HL-60/S4 treated with phorbol 12-myristate 13-acetate at 8.2 ng/mL for 4 days and 3 days (cell line): Measurements from ENCODE around the gene CEACAM19.
"Not testable (repeated sequence)": the region's sequence is repeated elsewhere in the genome, so short reads cannot be mapped to it uniquely, and the experiment has no call there.

Experiments used
- in situ Hi-C: fragments of 300-500 bp; cut with MboI; formaldehyde crosslinking; loops from 2 replicates; pipeline ENCODE4 v1.15.0; 2022; ENCODE audit warnings: low sequenced_read_pairs

CEACAM19 gene

DNA sequence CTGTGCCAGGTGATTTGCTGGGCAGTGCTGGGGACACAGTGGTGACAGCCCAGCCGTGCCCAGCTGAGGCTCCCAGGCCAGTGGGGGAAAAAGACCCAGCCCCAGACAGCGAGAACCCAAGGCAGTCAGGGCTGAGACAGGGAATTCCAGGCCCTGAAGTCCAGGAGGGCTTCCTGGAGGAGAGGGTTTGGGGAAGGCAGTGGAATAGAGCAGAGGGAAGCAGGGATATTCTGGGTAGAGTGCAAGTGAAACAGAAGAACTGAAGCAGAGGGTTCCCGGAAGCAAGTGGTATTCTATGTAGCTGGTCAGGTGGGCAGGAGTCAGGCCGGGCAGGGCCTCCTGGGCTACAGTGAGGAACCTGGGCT, 26.4 kb downstream of the CEACAM19 start:
- in situ Hi-C loops, result no loop called here

DNA sequence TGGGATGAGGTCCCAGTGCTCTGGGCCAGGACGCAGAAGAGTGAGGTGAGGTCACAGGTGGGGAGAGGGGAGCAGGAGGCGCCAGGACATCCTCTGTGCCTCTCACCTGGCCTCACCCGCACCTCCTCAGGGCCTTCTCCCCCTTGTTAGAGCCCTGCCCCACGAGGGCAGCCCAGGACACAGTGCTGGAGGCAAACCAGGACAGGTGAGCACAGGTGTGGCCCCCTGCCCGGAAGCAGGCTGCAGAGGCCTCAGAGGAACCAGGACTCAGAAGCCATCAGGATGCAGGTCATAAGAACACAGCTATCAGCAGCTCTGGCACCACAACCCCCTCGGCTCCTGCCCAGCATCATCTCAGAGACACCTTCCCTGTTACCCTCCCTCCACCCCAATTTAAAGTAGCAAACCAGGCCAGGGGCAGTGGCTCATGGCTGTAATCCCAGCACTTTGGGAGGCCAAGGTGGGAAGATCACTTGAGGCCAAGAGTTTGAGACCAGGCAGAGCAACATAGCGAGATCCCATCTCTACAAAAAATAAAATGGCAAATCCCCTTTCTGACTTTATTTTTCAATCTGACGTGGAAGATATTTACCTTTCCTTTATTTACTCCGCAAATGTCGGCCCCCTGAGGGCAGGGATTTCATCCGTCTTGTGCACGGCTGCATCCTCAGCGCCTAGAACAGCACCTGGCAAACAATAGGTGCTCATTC, 27.4 kb downstream of the CEACAM19 start, which contains the start of gene CEACAM16:
TSS of gene CEACAM16 (plus strand) at position 660 of the 710 bp plus-strand sequence. CDS start 2,306 bp downstream, outside the sequence.
- in situ Hi-C loops, result no loop called here

DNA sequence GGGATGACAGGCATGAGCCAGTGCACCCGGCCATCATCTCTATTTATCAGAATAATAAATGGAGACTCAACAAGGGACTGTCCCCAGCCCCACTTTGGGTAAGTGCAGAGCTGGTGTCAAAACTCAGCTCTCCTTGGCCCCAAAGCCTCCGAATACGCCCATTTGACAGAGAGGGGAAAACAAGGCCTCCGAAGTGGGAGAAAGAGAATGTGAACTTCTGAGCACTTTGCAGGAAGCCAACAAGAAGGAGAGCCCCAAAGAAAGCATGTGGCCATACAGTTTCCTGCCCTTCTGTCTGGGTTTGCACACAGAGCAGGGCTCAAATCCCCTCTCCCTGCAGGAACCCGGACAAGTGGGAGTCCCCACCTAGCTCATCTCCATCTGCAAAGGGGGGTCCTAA, 29.3 kb downstream of the CEACAM19 start:
- in situ Hi-C loops, result no loop called here

DNA sequence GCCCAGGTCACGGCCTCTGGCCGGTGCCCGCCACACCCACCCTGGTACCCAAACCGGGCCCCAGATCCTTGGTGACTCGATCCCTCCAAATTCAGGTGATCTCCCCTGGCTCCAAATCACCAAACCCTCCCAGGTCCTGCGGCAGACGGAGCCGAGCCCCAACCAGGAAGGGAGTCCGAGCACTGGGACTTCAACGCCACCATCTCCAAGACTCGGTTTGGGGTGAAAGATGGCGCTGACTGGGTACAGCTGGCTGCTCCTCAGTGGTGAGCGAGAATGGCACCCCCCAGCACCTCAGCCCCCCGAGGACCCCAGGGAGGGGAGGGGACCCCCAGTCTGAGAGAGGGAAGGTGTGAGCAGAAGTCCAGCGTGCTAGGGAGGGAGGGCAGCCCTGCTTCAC, 29.9 kb downstream of the CEACAM19 start:
- in situ Hi-C loops, result no loop called here

DNA sequence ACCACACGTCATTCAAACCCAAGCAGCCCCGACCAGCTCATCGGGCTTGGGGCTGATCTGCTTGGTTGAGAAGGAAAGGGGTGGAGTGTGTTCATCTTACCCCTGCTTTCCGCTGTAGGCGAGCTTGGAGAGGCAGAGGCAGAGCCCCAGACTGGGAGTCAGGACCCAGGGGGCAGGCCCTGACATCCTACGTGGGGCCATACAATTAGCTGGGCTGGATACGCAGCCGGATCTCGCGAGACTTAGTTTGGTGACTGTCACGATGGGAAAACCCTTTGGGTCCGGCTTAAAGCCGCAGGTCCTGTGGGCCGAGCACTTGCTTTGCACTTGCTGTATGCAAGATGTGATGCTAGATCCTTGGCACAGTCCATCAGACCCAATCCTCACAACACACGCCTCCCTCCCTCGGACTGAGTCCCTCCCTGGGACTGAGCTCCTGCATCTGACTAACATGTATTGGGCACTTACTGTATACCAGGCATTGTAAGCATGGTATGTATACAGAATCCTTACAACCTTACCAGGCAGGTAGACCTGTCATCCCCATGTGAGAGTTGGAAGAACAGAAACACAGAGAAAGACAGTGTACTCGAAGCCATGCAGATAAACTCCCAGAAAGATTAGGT, 31.4 kb downstream of the CEACAM19 start:
- in situ Hi-C loops, result no loop called here

DNA sequence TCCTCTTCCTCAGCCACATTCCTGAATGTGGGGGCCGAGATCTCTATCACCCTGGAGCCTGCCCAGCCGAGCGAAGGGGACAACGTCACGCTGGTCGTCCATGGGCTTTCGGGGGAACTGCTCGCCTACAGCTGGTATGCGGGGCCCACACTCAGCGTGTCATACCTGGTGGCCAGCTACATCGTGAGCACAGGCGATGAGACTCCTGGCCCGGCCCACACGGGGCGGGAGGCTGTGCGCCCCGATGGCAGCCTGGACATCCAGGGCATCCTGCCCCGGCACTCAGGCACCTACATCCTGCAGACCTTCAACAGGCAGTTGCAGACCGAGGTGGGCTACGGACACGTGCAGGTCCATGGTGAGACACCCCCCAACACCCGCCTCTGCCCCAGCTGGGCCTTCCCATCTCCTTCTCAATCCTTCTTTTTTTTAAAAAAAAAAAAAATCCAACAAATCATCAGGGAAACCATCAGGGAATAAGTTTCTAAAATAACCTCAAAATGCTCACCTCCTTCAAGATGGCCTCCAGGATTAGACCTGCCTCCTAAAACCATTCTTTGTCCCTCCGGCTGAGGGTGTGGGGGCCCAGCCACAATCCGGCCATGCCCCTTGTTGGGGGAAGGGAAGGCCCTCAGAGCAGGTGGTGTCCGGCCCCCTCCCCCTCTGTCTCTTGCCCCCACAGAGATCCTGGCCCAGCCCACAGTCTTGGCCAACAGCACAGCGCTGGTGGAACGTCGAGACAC, 32.2 kb downstream of the CEACAM19 start:
- in situ Hi-C loops, result no loop called here

DNA sequence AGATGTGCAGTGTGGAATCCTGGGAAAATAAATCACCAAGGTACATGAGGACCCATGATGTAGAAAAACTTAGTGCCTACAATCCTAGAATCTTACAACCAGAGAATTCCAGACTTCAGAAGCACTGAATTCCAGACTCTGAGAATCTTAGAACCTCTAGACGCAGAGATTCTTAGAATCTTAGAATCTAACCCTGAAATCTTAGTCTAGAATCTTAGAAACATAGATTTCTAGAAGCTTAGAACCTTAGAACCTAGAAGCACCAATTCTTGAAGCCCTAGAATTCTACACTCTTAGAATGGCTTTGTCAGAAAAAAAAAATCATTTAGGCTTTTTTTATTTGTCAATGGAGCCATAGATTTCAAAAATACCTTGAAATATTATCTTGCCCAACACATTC, 33.7 kb downstream of the CEACAM19 start:
- in situ Hi-C loops, result no loop called here

DNA sequence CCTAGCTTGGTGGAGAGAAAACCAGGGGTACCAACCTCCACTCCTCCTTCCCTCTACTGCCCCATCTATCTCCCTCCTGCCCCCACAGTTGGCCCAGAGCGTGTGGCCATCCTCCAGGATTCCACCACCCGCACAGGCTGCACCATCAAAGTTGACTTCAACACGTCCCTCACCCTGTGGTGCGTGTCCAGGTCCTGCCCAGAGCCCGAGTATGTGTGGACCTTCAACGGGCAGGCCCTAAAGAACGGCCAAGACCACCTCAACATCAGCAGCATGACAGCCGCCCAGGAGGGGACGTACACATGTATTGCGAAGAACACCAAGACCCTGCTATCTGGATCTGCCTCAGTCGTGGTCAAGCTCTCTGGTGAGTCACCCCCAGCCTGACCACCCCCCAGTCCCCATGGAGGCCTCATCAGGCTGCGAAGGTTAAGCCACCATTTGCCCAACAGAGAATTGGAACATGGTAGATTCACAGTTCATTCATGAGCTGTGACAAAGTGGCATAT, 34.3 kb downstream of the CEACAM19 start:
- in situ Hi-C loops, result no loop called here

DNA sequence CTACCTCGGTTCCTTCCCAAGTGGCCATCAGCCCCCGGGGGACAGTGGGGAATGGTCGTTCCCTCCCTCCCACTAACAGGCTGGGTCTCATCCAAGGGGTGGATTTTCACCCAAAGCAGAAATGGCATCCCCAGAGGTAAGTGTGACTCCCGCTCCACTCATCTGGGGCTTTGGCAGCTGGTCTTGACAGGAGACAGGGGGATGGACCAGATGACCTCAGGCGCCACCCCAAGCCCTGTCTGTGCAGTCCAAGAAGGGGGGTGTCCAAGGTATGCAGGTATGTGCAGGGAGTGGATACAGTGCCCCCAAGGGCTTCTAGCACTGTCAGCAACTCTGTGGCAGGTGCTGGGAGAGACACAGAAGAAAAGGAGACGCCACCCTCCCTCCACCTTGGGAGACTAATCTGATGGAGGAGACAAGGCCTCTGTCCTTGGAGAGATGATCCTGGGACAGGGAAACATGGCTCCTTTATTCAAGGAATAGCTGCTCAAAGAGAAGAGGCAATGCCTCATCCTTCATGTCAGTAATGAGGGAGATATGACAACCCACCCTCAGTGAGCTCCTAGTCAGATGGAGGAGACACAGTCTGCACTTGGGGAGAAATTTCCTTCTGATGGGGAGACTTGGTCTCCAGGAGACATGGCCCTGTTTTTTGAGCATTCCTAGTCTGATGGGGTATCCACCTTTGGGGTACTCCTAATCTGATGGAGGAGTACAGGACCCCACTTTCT, 35.4 kb downstream of the CEACAM19 start:
- in situ Hi-C loops, result no loop called here

DNA sequence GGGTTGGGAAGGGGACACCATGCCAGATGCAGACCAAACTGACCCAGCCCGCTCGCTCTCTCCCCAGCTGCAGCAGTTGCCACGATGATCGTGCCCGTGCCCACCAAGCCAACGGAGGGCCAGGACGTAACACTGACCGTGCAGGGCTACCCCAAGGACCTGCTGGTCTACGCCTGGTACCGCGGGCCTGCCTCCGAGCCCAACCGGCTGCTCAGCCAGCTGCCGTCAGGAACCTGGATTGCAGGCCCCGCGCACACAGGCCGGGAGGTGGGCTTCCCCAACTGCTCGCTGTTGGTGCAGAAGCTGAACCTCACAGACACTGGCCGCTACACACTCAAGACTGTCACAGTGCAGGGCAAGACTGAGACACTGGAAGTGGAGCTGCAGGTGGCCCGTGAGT, 36.5 kb downstream of the CEACAM19 start:
- in situ Hi-C loops, result no loop called here

DNA sequence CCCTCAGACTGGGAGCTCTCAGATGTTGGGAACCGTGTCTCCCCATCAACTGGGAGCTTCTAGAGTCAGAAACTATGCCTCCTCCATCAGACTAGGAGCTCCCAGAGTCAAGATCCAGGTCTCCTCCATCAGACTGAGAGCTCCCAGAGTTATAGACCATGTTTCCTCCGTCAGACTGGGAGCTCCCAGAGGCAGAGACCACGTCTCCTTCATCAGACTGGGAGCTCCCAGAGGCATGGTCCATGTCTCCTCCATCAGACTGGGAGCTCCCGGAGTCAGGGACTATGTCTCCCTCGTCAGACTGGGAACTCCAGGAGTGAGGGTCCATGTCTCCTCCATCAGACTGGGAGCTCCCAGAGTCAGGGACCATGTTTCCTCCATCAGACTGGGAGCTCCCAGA, 37.7 kb downstream of the CEACAM19 start:
- in situ Hi-C loops, result no loop called here

DNA sequence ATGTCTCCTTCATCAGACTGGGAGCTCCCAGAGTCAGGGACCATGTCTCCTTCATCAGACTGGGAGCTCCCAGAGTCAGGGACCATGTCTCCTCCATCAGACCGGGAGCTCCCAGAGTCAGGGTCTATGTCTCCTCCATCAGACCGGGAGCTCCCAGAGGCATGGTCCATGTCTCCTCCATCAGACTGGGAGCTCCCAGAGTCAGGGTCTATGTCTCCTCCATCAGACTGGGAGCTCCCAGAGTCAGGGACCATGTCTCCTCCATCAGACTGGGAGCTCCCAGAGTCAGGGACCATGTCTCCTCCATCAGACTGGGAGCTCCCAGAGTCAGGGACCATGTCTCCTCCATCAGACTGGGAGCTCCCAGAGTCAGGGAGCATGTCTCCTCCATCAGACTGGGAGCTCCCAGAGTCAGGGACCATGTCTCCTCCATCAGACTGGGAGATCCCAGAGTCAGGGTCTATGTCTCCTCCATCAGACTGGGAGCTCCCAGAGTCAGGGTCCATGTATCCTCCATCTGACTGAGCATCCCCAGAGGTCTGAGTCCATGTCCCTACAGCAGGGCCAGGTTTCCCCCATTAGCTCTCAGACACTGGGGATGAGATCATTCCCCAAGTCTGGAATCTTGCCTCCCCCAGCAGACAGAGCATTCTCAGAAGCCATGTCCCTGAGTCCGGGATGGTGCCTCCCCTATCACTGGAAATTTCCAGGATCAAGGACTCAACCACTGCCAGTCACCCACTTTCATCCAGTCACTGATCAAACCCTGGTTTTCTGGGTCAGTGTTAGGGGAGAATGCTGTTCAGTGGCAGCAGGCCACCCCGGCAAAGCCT, 38.4 kb downstream of the CEACAM19 start:
- in situ Hi-C loops, result not testable (repeated sequence)

DNA sequence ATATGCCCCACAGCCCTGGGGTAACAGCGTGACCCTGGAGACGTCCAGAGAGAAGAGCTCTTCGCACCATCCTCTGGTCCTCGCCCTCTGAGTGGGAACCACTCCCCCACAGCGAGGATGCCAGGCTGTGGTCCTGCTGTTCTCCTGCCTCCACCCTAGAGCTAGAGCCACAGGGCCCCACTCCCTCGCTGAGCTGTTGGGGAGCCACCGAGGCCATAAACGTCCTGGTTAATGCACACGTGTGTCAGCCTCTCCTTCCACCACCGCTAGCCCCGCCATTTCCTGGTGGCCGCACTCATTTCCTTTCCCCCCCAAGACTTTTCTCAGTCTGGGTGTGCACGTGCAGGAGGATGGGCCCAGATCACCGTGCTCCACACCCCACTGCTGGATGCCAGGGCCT, 39.2 kb downstream of the CEACAM19 start:
- in situ Hi-C loops, result no loop called here

DNA sequence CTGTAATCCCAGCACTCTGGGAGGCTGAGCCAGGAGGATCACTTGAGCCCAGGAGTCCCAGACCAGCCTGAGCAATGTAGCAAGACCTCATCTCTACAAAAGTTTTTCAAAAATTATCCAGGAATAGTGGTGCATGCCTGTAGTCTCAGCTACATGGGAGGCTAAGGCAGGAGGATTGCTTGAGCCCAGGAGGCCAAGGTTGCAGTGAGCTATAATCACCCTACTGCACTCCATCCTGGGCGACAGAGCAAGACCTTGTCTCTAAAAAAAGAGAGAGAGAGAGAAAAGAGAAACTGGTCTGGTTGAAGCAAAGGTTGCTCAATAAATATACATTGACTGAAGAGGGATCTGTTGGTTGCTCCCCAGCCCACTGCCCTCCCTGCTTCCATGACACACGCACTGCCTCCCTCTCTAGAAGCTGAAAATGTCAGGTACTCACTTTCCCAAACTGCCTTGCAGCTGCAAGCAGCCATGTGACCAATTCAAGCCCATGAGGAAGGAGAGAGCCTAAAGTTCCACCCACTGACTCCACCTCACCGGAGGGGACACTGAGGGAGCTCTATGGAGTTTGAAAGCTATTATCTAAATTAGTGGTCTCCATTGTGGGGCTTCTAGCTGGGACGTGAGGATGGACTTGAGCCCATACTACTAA, 41.7 kb downstream of the CEACAM19 start:
- in situ Hi-C loops, result no loop called here

DNA sequence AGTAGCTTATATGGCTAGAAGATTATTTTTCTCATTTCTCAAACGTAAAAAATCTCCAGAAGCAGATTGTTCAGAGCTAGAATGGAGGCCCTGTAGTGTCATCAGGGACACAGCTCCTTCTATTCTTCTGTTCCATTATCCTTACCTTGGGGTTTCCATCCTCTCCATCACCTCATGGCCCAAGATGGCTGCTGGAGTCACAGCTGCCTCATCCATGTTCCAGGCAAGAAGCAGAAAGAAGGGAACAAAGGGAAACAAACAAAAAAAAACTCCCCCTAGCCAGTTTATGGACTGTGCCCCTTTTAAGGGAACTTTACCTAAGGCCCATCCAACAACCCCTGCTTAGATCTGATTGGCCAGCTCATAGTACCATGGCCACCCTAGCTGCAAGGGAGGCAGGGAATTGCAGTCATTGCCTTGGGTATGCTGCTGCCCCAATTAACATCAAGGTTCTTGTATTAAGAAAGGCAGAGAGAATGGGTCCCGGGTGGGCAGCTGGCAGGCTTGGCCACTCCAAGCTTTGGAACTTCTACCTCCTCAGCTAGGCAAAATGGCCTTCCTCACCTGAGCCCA, 43.4 kb downstream of the CEACAM19 start:
- in situ Hi-C loops, result no loop called here

DNA sequence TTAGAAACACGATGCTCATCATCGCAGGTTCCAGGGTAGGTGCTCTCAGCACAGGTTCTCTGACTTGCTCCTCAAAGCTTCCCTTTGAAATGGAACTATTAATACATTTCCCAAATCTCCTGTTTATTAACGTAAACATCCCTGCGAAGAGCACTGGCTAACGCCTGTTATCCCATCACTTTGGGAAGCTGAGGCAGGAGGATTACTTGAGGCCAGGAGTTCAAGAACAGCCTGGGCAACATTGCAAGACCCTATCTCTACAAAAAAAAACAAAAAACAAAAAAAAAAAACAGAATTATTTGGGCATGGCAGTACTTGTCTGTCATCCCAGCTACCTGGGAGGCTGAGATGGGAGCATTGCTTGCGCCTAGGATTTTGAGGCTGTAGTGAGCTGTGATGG, 46.3 kb downstream of the CEACAM19 start:
- in situ Hi-C loops, result no loop called here

DNA sequence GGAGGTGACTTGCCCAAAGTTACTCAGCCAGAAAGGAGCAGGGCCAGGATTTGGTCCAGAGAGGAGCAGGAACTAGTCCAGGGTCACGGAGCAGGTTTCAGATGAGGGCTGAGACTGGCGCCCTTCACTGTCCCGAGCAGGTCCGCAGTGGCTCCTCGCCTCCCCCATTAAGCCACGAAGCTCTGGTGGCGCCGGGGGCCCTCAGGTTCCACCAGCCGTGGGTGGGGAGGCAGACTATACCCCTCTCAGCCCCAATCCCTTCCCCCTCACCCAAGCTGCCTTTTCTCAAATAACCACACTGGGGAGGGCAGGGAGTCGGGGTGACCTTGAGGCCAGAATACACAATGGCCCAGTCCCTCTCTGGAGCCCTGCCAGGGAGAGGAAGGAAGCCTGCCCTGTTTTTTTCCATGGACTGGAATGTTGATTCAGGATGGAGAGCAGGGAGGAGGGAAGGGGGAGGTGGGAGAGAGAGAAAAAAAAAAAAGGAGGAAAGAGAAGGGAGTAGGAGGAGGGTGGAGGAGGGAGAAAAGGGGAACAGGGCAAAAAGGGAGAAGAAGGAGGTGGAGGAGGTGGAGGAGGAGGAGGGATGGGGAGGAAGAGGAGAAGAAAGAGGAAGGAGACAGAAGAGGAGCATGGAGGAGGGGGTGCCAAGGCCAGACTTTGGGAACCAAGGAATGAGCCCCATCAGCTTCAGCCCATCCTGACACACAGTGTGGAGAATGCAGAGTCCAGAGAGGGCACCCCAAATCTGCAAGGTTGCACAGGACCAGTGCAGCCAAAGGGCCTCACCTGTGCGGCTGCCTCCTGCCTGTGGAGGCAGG, 47.4 kb downstream of the CEACAM19 start:
- in situ Hi-C loops, result no loop called here

DNA sequence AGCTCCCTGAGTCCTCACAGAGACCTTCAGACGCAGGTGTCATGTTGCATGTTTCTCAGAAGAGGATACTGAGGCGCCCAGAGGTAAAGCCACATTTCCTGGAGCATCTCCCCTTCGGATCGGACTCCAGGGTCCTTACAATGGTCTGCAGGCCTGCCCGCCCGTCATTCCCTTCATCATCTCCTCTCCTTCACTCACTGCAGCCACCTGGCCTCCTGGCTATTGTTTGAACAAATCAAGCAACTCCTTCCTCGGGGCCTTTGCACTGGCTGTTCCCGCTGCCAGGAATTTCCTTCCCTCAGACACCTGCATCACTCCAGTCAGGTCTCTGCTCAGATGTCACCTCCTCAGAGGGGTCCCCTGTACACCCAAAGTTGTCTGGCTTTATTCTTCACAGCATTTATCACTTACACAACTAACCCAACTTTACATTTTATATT, 48.0 kb downstream of the CEACAM19 start:
- in situ Hi-C loops, result no loop called here
